GM19455 (cell line): ENCODE measurements around the gene GMDS.
A peak's percentile ranks its signal among the peaks of the same experiment; 100 is the strongest.

Experiments used
- ATAC-seq: cut with Tn5 transposase; IDR thresholded peaks from one replicate; pipeline ENCODE4 v1.9.1; 2021; ENCODE audit not compliant: unreplicated experiment

GMDS gene

GRCh38 chr6:1611322-1611571 lies 634.2 kb downstream of the GMDS start:
- ATAC-seq = no peak

GRCh38 chr6:1610497-1611321 lies 634.7 kb downstream of the GMDS start:
- ATAC-seq = no peak

GRCh38 chr6:1609648-1610496 lies 635.5 kb downstream of the GMDS start, which contains the start of gene FOXC1:
Gene FOXC1 (plus strand): TSS chr6:1609915. CDS start chr6:1610446, 531 bp downstream.
- peak; percentile 63 for ATAC-seq

GRCh38 chr6:1609041-1609647 lies 636.3 kb downstream of the GMDS start:
- ATAC-seq = peak; percentile 2

- ATAC-seq = no peak
Measured at GRCh38 chr6:1608222-1609040, 637.0 kb downstream of the GMDS start.

- ATAC-seq = no peak
Measured at GRCh38 chr6:1607516-1608221, 637.7 kb downstream of the GMDS start.

GRCh38 chr6:1606780-1607515 lies 638.5 kb downstream of the GMDS start:
- ATAC-seq = no peak

- ATAC-seq = no peak
Measured at GRCh38 chr6:1605893-1606779, 639.3 kb downstream of the GMDS start.

- no peak for ATAC-seq
Measured at GRCh38 chr6:1605004-1605892, 640.2 kb downstream of the GMDS start.

- ATAC-seq = no peak
Measured at GRCh38 chr6:1604158-1605003, 641.0 kb downstream of the GMDS start.

GRCh38 chr6:1603708-1604107 lies 641.7 kb downstream of the GMDS start:
- no peak for ATAC-seq

- ATAC-seq = no peak
Measured at GRCh38 chr6:1602049-1602713, 643.2 kb downstream of the GMDS start.

- ATAC-seq = no peak
Measured at GRCh38 chr6:1601158-1602048, 644.0 kb downstream of the GMDS start.

GRCh38 chr6:1600764-1601157 lies 644.6 kb downstream of the GMDS start:
- ATAC-seq = no peak

GRCh38 chr6:1600063-1600763 lies 645.2 kb downstream of the GMDS start:
- ATAC-seq = no peak
